Measurements from ENCODE around the gene AFF2.

AFF2 gene

DNA sequence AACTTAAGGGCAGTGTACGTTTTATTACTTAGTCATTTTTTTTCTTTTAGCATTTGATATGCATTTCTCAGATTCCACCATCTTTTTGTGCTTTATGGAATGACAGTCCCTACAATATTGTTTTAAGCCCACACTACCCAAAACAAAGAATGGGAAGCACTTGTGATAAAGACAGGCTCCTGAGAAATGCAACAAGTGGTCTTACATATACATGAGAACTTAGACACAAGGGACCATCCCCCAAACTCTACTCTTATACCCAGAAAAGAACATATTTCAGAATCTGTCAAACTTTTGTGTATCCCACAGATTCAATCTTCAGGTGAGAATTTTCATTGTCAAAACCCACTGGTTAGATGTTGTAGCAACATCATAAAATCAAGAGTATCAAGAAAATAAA is 491.1 kb downstream of the AFF2 start:
- POLR2A ChIA-PET = no interaction called here
- H3K27ac ChIP-seq (ENCODE audit: insufficient read depth in 1 of 2, low read depth in 1 of 2, low read length in 2 of 2, poor library complexity in 1 of 2, severe bottlenecking in 2 of 2) = no peak overlapping the region
- no peak overlapping the region for H3K4me3 ChIP-seq (ENCODE audit: control insufficient read depth in 1 of 7, extremely low read depth in 1 of 7, insufficient read depth in 4 of 7, low read depth in 2 of 7, low read length in 6 of 7)
- DNase-seq = no peak
- CTCF ChIA-PET = no interaction called here
- H3K27me3 ChIP-seq (replicated peaks in 2 of 5; ENCODE audit: control insufficient read depth in 4 of 5, insufficient read depth in 5 of 5, low read length in 4 of 5) = peaks cover 0 to 5% (median 0%) of the 10 kb centered on the region in 5 experiments
- no peaks in the 10 kb centered on the region for H3K4me1 ChIP-seq (ENCODE audit: control extremely low read depth in 1 of 4, control insufficient read depth in 4 of 4, insufficient read depth in 4 of 4, low read length in 3 of 4)
- WGBS (ENCODE audit: insufficient coverage) = no CpG with 5 or more reads among the region's 1 CpG
- no peaks in the 10 kb centered on the region for H3K36me3 ChIP-seq (ENCODE audit: control insufficient read depth in 4 of 4, insufficient read depth in 4 of 4, low read length in 3 of 4)
- no peaks in the 10 kb centered on the region for H3K9me3 ChIP-seq (ENCODE audit: control extremely low read depth in 1 of 5, control insufficient read depth in 4 of 5, insufficient read depth in 2 of 5, low read depth in 1 of 5, low read length in 4 of 5)

DNA sequence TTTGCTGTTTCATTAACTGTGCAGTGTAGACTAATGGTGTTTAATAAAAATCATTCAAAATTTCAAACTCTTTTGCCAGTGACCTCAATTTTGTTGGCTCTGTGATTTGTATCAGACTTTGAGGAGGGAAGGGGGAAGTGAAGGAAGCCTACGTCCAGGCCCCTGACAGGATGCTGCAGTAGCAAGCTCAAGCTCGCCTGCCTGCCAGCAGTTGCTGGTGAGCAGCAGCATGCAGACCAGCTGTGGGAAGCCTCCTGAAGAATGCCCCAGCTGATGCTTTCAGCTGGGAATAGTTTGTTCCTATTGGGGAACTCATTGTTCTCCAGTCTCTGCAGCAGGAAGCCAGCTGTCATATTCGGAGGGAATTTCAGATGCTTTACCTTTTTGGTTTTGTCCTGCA is 495.2 kb downstream of the AFF2 start:
- Histone ChIP-seq H3K27ac (ENCODE audit: insufficient read depth in 1 of 2, low read depth in 1 of 2, low read length in 2 of 2, poor library complexity in 1 of 2, severe bottlenecking in 2 of 2) (no peak overlapping the region), H3K27me3 (replicated peaks in 2 of 5; ENCODE audit: control insufficient read depth in 4 of 5, insufficient read depth in 5 of 5, low read length in 4 of 5) (no peaks in the 10 kb centered on the region), H3K9me3 (ENCODE audit: control extremely low read depth in 1 of 5, control insufficient read depth in 4 of 5, insufficient read depth in 2 of 5, low read depth in 1 of 5, low read length in 4 of 5) (no peaks in the 10 kb centered on the region), H3K4me1 (ENCODE audit: control extremely low read depth in 1 of 4, control insufficient read depth in 4 of 4, insufficient read depth in 4 of 4, low read length in 3 of 4) (no peaks in the 10 kb centered on the region), H3K36me3 (ENCODE audit: control insufficient read depth in 4 of 4, insufficient read depth in 4 of 4, low read length in 3 of 4) (no peaks in the 10 kb centered on the region), H3K4me3 (ENCODE audit: control insufficient read depth in 1 of 7, extremely low read depth in 1 of 7, insufficient read depth in 4 of 7, low read depth in 2 of 7, low read length in 6 of 7) (no peak overlapping the region)
- no peak for DNase-seq
- POLR2A ChIA-PET = no interaction called here
- 47% methylated on average over 3 of the region's 3 CpGs for WGBS (ENCODE audit: insufficient coverage)
- CTCF ChIA-PET = no interaction called here

- no peak overlapping the region for H3K4me3 ChIP-seq (ENCODE audit: control insufficient read depth in 1 of 7, extremely low read depth in 1 of 7, insufficient read depth in 4 of 7, low read depth in 2 of 7, low read length in 6 of 7)
- no peak overlapping the region for H3K27ac ChIP-seq (ENCODE audit: insufficient read depth in 1 of 2, low read depth in 1 of 2, low read length in 2 of 2, poor library complexity in 1 of 2, severe bottlenecking in 2 of 2)
- no peak for DNase-seq
- H3K27me3 ChIP-seq (replicated peaks in 2 of 5; ENCODE audit: control insufficient read depth in 4 of 5, insufficient read depth in 5 of 5, low read length in 4 of 5) = no peaks in the 10 kb centered on the region
- no peaks in the 10 kb centered on the region for H3K9me3 ChIP-seq (ENCODE audit: control extremely low read depth in 1 of 5, control insufficient read depth in 4 of 5, insufficient read depth in 2 of 5, low read depth in 1 of 5, low read length in 4 of 5)
- CTCF ChIA-PET = no interaction called here
- POLR2A ChIA-PET = no interaction called here
- WGBS (ENCODE audit: insufficient coverage) = 90% methylated on average over 3 of the region's 3 CpGs
- no peaks in the 10 kb centered on the region for H3K4me1 ChIP-seq (ENCODE audit: control extremely low read depth in 1 of 4, control insufficient read depth in 4 of 4, insufficient read depth in 4 of 4, low read length in 3 of 4)
- H3K36me3 ChIP-seq (ENCODE audit: control insufficient read depth in 4 of 4, insufficient read depth in 4 of 4, low read length in 3 of 4) = no peaks in the 10 kb centered on the region
Measured at GRCh38 chrX:149002320-149002719, 501.9 kb downstream of the AFF2 start.

- no peak for DNase-seq
- H3K9me3 ChIP-seq (ENCODE audit: control extremely low read depth in 1 of 5, control insufficient read depth in 4 of 5, insufficient read depth in 2 of 5, low read depth in 1 of 5, low read length in 4 of 5) = no peaks in the 10 kb centered on the region
- ChIA-PET CTCF (interaction anchor here (0.6 to 1.2 kb wide), 3 partner anchors 119 to 283 kb away, joined by 3 to 4 read pairs (median 3); no protein-coding TSS in a partner anchor), POLR2A (no interaction called here)
- H3K4me3 ChIP-seq (ENCODE audit: control insufficient read depth in 1 of 7, extremely low read depth in 1 of 7, insufficient read depth in 4 of 7, low read depth in 2 of 7, low read length in 6 of 7) = no peak overlapping the region
- 51% methylated on average over 3 of the region's 5 CpGs for WGBS (ENCODE audit: insufficient coverage)
- H3K4me1 ChIP-seq (ENCODE audit: control extremely low read depth in 1 of 4, control insufficient read depth in 4 of 4, insufficient read depth in 4 of 4, low read length in 3 of 4) = no peaks in the 10 kb centered on the region
- no peak overlapping the region for H3K27ac ChIP-seq (ENCODE audit: insufficient read depth in 1 of 2, low read depth in 1 of 2, low read length in 2 of 2, poor library complexity in 1 of 2, severe bottlenecking in 2 of 2)
- H3K27me3 ChIP-seq (replicated peaks in 2 of 5; ENCODE audit: control insufficient read depth in 4 of 5, insufficient read depth in 5 of 5, low read length in 4 of 5) = no peaks in the 10 kb centered on the region
- no peaks in the 10 kb centered on the region for H3K36me3 ChIP-seq (ENCODE audit: control insufficient read depth in 4 of 4, insufficient read depth in 4 of 4, low read length in 3 of 4)
Measured at GRCh38 chrX:149003863-149004660, 503.6 kb downstream of the AFF2 start.

- ChIA-PET CTCF (interaction anchor here (0.9 to 1.2 kb wide), 3 partner anchors 10 to 282 kb away, joined by 3 to 4 read pairs (median 3); no protein-coding TSS in a partner anchor), POLR2A (no interaction called here)
- H3K4me3 ChIP-seq (ENCODE audit: control insufficient read depth in 1 of 7, extremely low read depth in 1 of 7, insufficient read depth in 4 of 7, low read depth in 2 of 7, low read length in 6 of 7) = no peak overlapping the region
- H3K36me3 ChIP-seq (ENCODE audit: control insufficient read depth in 4 of 4, insufficient read depth in 4 of 4, low read length in 3 of 4) = no peaks in the 10 kb centered on the region
- H3K27ac ChIP-seq (ENCODE audit: insufficient read depth in 1 of 2, low read depth in 1 of 2, low read length in 2 of 2, poor library complexity in 1 of 2, severe bottlenecking in 2 of 2) = no peak overlapping the region
- no peaks in the 10 kb centered on the region for H3K9me3 ChIP-seq (ENCODE audit: control extremely low read depth in 1 of 5, control insufficient read depth in 4 of 5, insufficient read depth in 2 of 5, low read depth in 1 of 5, low read length in 4 of 5)
- WGBS (ENCODE audit: insufficient coverage) = no CpG with 5 or more reads among the region's 2 CpGs
- H3K27me3 ChIP-seq (replicated peaks in 2 of 5; ENCODE audit: control insufficient read depth in 4 of 5, insufficient read depth in 5 of 5, low read length in 4 of 5) = no peaks in the 10 kb centered on the region
- H3K4me1 ChIP-seq (ENCODE audit: control extremely low read depth in 1 of 4, control insufficient read depth in 4 of 4, insufficient read depth in 4 of 4, low read length in 3 of 4) = no peaks in the 10 kb centered on the region
- DNase-seq = peak; percentile 19 to 42 (median 38)
Measured at GRCh38 chrX:149004936-149005335, 504.5 kb downstream of the AFF2 start.

DNA sequence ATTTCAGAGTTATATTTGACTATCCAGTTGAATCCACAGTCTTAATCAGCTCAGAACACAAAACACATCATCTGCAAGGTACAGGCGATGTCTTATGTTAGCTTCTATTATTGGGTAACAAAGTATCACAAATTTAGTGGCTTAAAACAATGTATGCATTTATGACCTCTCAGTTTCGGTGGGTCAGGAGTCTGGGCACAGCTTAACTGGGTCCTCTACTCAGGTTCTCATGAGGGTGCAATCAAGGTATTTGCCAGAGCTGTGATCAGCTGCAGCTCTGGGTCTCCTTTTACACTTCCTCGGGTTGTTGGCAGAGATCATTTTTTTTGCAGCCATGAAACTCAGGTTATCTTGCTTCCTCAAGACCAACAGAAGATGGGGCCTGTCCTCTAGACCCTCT is 505.8 kb downstream of the AFF2 start:
- 90% methylated on average over 3 of the region's 3 CpGs for WGBS (ENCODE audit: insufficient coverage)
- Histone ChIP-seq H3K9me3 (ENCODE audit: control extremely low read depth in 1 of 5, control insufficient read depth in 4 of 5, insufficient read depth in 2 of 5, low read depth in 1 of 5, low read length in 4 of 5) (no peaks in the 10 kb centered on the region), H3K36me3 (ENCODE audit: control insufficient read depth in 4 of 4, insufficient read depth in 4 of 4, low read length in 3 of 4) (no peaks in the 10 kb centered on the region), H3K27ac (ENCODE audit: insufficient read depth in 1 of 2, low read depth in 1 of 2, low read length in 2 of 2, poor library complexity in 1 of 2, severe bottlenecking in 2 of 2) (no peak overlapping the region), H3K4me1 (ENCODE audit: control extremely low read depth in 1 of 4, control insufficient read depth in 4 of 4, insufficient read depth in 4 of 4, low read length in 3 of 4) (no peaks in the 10 kb centered on the region), H3K27me3 (replicated peaks in 2 of 5; ENCODE audit: control insufficient read depth in 4 of 5, insufficient read depth in 5 of 5, low read length in 4 of 5) (no peaks in the 10 kb centered on the region), H3K4me3 (ENCODE audit: control insufficient read depth in 1 of 7, extremely low read depth in 1 of 7, insufficient read depth in 4 of 7, low read depth in 2 of 7, low read length in 6 of 7) (no peak overlapping the region)
- no peak for DNase-seq
- CTCF ChIA-PET = no interaction called here
- POLR2A ChIA-PET = no interaction called here

GRCh38 chrX:149007423-149007822 is 507.0 kb downstream of the AFF2 start:
- no peak for DNase-seq
- Histone ChIP-seq H3K4me1 (ENCODE audit: control extremely low read depth in 1 of 4, control insufficient read depth in 4 of 4, insufficient read depth in 4 of 4, low read length in 3 of 4) (no peaks in the 10 kb centered on the region), H3K9me3 (ENCODE audit: control extremely low read depth in 1 of 5, control insufficient read depth in 4 of 5, insufficient read depth in 2 of 5, low read depth in 1 of 5, low read length in 4 of 5) (no peaks in the 10 kb centered on the region), H3K27ac (ENCODE audit: insufficient read depth in 1 of 2, low read depth in 1 of 2, low read length in 2 of 2, poor library complexity in 1 of 2, severe bottlenecking in 2 of 2) (no peak overlapping the region), H3K4me3 (ENCODE audit: control insufficient read depth in 1 of 7, extremely low read depth in 1 of 7, insufficient read depth in 4 of 7, low read depth in 2 of 7, low read length in 6 of 7) (no peak overlapping the region), H3K27me3 (replicated peaks in 2 of 5; ENCODE audit: control insufficient read depth in 4 of 5, insufficient read depth in 5 of 5, low read length in 4 of 5) (no peaks in the 10 kb centered on the region), H3K36me3 (ENCODE audit: control insufficient read depth in 4 of 4, insufficient read depth in 4 of 4, low read length in 3 of 4) (no peaks in the 10 kb centered on the region)
- WGBS (ENCODE audit: insufficient coverage) = 40% methylated on average over 4 of the region's 4 CpGs
- ChIA-PET CTCF (no interaction called here), POLR2A (no interaction called here)
